Activated CD8-positive, alpha-beta memory T cell treated with anti-CD3 and anti-CD28 coated beads, Interleukin-2, amount 50 U/mL, for 1 hour (primary cell): ENCODE results near the gene FAM193B.

ENCODE experiments used
- DNase-seq: peaks from one replicate; pipeline ENCODE4 v3.0.0-alpha.2; 2020; ENCODE audit errors: extremely low read depth

Gene FAM193B

GRCh38 chr5:177515580-177515979, 38.8 kb downstream of the FAM193B start:
- no peak for DNase-seq

GRCh38 chr5:177514541-177514940, 39.8 kb downstream of the FAM193B start:
- DNase-seq: no peak

GRCh38 chr5:177513500-177513899, 40.9 kb downstream of the FAM193B start:
- DNase-seq: no peak

- DNase-seq: no peak
Observed at GRCh38 chr5:177512736-177513380, 41.5 kb downstream of the FAM193B start.

GRCh38 chr5:177511796-177512675, 42.3 kb downstream of the FAM193B start:
- no peak for DNase-seq

- no peak for DNase-seq
Observed at GRCh38 chr5:177511181-177511580, 43.2 kb downstream of the FAM193B start.

GRCh38 chr5:177510567-177511053, 43.8 kb downstream of the FAM193B start:
- DNase-seq: no peak

- DNase-seq: no peak
Observed at GRCh38 chr5:177509991-177510566, 44.3 kb downstream of the FAM193B start.

GRCh38 chr5:177509381-177509951, 44.9 kb downstream of the FAM193B start, which contains the start of gene DOK3:
TSS of gene DOK3 (minus strand) at chr5:177509826. CDS start at chr5:177509540, 286 bp downstream.
- DNase-seq: no peak

GRCh38 chr5:177508837-177509236, 45.5 kb downstream of the FAM193B start:
- DNase-seq: no peak

- no peak for DNase-seq
Observed at GRCh38 chr5:177508221-177508611, 46.1 kb downstream of the FAM193B start.

GRCh38 chr5:177507596-177508220, 46.7 kb downstream of the FAM193B start:
- no peak for DNase-seq

GRCh38 chr5:177507165-177507564, 47.2 kb downstream of the FAM193B start:
- DNase-seq: no peak

- DNase-seq: no peak
Observed at GRCh38 chr5:177505075-177505474, 49.3 kb downstream of the FAM193B start.

- no peak for DNase-seq
Observed at GRCh38 chr5:177504086-177505056, 50.0 kb downstream of the FAM193B start.

- DNase-seq: no peak
Observed at GRCh38 chr5:177503351-177504085, 50.8 kb downstream of the FAM193B start.

- no peak for DNase-seq
Observed at GRCh38 chr5:177502886-177503285, 51.5 kb downstream of the FAM193B start.

- no peak for DNase-seq
Observed at GRCh38 chr5:177501874-177502678, 52.3 kb downstream of the FAM193B start.
